ENCODE data around the gene SUN1.
"Not testable (repeated sequence)": the region's sequence is repeated elsewhere in the genome, so short reads cannot be mapped to it uniquely, and the experiment has no call there.

SUN1 gene

GRCh38 chr7:832167-832967, at the start of gene SUN1:
Gene SUN1 (plus strand): TSS chr7:832476. CDS start chr7:832525, 49 bp downstream.
- peak; percentile 57 for DNase-seq (ENCODE audit: low read depth)

DNA sequence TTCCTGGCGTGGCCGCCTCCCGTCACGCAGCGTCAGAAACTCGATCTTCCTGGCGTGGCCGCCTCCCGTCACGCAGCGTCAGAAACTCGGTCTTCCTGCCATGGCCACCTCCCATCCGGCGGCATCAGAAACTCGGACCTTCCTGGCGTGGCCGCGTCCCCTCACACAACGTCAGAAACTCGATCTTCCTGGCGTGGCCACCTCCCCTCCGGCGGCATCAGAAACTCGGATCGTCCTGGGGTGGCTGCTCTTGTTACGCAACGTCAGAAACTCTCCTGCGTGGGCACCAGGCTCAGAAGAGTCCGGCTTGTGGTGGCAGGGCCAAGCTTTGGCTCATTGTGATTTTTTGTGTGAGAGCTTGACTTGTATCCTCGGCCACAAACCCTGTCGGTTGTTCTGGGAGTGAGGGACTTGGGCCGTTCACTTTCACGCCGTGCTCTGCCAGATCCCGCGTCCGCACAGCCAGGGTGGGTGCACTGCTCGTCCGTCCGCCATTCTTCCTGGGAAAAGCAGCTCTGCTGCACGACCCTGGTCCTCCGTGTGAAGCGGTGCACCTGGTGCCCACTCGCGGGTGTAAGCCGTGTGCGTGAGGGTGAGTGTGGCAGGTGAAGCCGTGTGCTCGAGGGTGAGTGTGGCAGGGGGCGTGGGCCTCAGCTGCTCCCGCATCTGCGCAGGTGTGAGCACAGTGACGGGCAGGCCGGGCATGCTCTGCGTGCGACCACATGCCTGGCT, 49.4 kb upstream of the SUN1 start:
- no peak for DNase-seq (ENCODE audit: low read depth)

DNA sequence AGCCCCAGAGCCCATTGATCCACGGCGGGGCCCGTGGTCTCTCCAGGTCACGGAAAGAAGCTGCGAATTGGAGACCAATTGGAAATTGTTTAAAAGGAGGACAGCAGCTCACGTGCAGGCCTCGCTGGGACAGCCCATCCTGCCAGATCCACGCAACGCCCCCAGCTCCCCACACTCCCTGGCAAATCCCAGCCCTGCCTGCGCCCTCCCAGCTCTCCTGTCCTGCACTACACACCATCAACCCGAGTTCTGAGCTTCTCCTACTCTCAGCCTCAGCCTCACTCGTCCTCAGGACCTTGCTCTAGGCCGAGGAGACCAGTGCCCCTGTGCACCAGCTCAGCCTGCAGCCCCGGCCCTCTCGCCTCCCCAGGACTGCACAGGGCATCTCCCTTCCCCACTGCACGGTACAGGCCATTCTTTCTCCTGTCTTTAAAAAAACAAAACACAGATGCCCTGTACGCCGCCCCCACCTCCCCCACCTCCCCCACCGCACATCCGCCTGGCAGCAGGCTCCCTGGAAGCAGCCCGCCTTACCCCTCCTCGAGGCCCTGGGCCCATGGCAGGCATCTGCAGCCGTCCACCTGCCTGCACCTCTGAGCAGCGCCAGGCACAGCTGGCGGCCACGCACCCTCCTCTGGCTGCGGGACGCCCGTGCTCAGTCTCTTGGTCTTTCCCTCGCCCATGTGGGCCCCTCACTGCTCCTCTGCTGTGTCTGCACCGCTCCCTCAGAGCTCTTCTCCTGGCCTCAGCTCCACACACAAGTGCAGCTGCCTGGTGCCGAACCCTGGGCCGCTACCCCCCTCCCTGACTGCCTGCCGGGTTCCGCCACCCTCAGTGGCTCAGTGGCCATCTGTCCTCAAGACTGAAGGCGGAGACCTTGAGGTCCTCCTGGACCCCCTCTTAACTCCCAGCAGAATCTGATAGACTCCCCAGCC, 48.5 kb upstream of the SUN1 start:
- DNase-seq (ENCODE audit: low read depth) = no peak

DNA sequence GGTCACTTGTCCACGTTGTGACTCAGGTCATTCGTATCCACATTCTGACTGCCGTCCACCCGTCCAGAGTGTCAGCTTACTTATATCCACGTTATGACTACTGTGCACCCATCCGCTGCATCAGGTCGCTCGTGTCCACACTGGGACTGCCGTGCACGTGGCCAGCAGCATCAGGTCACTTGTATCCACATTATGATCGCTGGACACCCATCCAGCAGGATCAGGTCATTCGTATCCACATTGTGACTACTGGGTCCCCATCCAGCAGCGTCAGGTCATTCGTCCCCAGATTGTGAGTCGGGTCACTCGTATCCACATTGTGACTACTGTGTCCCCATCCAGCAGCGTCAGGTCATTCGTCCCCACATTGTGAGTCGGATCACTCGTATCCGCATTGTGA, 47.3 kb upstream of the SUN1 start:
- no peak for DNase-seq (ENCODE audit: low read depth)

- DNase-seq (ENCODE audit: low read depth) = no peak
Measured at GRCh38 chr7:785416-785815, 46.9 kb upstream of the SUN1 start.

DNA sequence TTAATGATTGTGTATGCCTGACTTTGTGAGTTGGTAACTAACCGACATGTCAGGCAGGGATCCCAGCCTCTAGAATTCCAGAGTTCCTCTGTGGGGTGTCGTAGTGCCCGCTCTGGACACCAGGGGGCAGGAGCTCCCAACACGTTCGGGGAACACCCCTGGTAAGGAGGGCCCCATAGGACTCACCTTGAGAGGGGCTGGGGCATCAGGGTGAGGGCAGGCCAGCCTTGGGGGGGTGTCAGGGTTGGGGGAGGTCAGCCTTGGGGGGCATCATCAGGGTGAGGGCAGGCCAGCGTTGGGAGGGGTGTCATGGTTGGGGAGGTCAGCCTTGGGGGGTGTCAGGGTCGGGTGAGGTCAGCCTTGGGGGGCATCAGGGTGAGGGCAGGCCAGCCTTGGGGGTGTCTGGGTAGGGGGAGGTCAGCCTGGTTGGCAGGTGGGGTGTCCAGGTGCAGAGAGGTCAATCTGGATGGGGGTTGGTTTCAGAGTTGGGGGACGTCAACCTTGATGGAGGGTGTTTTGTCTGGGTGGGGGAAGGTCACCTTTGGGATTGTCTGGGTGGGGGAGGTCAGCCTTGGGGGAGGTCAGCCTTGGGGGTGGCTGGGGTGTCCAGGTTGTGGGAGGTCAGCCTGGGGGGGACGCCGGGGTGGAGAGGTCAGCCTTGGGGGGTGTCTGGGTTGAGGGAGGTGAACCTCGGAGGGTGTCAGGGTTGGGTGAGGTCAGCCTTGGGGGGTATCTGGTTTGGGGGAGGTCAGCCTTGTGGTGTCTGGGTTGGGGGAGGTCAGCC, 45.6 kb upstream of the SUN1 start:
- DNase-seq (ENCODE audit: low read depth) = peak; percentile 69

DNA sequence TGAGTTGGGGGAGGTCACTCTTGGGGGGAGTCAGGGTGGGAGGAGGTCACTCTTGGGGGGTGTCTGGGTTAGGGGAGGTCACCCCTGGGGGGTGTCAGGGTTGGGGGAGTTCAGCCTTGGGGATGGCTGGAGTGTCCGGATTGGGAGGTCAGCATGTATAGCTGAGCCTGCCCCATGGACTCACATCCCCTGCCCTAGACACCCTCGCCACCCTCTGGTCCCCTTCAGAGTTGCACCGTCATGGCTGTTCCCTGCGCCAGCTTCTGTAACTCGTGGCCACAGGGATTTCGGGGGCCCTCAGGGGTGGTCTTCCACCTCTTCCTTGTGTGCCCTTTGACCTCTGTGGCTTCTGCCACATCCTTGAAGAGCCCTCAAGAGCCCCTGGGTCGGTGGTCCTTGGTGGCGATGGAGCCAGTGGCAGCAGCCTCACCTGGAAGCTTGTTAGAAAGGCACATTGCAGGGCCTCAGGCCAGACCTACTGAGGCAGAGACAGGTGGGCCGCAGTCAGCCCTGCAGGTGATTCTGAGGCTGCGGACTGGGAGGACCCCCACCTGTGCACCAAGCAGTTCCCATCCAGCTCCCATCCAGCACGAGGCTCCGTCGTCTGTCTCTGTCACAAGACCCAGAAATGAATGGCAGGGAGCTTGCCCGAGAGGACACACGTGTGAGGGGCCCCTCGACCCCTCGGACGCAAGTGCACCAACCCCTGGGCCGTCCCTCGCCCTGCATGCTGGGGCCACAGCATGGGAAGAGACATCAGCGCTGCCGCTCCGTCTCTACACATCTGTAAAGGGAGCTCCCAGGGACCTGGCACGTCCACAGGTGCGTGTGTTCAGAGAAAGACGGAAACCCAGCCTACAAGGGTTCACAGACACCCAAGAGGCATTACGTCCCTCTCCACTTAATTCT, 44.7 kb upstream of the SUN1 start:
- DNase-seq (ENCODE audit: low read depth) = no peak

DNA sequence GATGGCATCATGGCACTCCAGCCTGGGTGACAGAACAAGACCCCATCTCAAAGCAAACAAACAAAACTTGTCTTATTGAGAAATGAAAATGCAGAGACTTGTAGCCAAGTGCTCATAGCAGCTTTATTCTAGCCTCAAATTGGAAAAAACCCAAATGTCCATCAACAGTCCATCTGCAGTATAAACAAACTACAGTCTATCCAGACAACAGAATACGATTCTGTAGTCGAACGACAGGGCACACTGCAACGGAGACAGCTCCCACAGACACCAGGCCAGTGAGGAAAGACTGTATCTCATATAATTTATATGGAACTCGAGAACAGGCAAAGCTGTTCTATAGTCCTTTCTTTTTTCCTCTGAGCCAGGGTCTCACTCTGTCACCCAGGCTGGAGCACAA, 40.8 kb upstream of the SUN1 start:
- no peak for DNase-seq (ENCODE audit: low read depth)

DNA sequence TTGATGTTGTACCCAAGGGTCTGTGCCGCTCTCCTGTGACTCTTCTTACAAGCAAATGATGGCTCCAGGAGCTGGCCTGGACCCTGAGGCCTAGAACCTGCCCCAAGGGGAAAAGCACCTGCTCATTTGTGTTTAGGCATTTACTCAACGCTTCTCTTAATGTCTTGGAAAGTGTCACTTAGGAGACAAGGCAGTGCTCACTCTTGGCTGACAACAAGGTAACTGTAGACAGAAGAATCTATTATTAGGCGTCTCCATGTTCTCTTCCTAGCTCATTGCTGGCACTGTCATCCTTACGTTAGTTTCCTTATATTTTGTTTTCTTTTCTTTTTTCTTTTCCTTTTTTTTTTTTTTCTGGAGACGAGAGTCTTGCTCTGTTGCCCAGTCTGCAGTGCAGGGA, 38.1 kb upstream of the SUN1 start:
- no peak for DNase-seq (ENCODE audit: low read depth)

DNA sequence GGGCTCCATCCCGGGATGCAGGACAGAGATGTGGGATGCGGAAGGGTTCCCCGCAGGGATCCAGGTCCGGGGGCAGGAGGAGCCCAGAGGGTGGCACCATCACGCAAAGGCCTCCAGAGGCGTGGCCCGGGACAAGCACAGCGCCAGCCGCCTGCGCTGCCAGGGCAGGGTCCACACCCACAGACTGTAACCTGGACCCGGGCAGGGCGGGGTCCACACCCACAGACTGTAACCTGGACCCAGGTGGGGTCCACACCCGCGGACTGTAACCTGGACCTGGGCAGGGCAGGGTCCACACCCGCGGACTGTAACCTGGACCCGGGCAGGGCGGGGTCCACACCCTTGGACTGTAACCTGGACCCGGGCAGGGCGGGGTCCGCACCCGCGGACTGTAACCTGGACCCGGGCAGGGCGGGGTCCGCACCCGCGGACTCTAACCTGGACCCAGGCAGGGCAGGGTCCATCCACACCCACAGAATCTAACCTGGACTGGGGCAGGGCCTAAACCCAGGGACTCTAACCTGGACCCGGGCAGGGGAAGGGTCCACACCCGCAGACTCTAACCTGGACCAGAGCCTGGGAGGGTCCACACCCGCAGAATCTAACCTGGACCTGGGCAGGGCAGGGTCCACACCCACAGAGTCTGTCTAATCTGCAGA, 37.5 kb upstream of the SUN1 start:
- no peak for DNase-seq (ENCODE audit: low read depth)

DNA sequence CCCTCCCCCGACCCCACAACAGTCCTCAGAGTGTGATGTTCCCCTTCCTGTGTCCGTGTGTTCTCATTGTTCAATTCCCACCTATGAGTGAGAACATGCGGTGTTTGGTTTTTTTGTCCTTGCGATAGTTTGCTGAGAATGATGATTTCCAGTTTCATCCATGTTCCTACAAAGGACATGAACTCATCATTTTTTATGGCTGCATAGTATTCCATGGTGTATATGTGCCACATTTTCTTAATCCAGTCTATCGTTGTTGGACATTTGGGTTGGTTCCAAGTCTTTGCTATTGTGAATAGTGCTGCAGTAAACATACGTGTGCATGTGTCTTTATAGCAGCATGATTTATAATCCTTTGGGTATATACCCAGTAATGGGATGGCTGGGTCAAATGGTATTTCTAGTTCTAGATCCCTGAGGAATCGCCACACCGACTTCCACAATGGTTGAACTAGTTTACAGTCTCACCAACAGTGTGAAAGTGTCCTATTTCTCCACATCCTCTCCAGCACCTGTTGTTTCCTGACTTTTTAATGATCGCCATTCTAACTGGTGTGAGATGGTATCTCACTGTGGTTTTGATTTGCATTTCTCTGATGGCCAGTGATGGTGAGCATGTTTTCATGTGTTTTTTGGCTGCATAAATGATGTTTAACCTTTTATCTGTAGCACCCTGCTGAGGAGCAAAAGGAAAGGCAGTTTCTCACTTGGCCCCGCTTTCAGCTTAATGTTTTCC, 35.7 kb upstream of the SUN1 start:
- DNase-seq (ENCODE audit: low read depth) = not testable (repeated sequence)

DNA sequence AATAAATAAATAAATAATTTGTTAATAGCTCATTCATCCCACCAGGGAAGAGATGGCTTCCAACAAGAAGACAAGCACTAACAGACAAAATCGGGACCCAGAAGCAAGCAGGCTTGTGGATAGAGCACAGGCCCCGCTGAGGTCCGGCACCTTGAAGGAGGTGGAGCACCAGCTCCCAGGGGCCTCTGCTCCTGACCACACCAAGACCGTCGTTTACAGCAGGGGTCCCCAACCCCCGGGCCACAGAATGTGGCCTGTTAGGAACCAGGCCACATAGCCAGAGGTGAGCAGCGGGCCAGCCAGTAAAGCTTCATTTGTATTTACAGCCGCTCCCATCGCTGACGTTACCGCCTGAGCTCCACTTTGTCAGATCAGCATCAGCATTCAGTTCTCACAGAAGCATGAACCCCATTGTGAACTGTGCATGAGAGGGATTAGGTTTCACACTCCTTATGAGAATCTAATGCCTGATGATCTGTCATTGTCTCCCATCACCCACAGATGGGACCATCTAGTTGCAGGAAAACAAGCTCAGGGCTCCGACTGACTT, 33.3 kb upstream of the SUN1 start:
- no peak for DNase-seq (ENCODE audit: low read depth)

- DNase-seq (ENCODE audit: low read depth) = no peak
Measured at GRCh38 chr7:800692-801091, 31.6 kb upstream of the SUN1 start.

DNA sequence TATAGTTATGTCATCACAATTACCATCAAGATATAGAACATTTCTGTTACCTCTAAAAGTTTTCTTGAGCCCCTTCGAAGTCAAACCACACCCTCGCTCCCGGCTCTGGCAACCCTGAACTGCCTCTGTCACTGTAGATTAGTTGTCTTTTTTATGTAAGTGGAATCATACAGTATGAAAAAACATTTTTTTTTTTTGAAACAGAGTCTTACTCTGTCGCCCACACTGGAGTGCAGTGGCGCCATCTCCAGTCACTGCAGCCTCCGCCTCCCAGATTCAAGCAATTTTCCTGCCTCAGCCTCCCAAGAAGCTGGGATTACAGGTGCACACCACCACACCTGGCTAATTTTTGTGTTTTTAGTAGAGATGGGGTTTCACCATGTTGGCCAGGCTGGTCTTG, 30.9 kb upstream of the SUN1 start:
- DNase-seq (ENCODE audit: low read depth) = not testable (repeated sequence)

DNA sequence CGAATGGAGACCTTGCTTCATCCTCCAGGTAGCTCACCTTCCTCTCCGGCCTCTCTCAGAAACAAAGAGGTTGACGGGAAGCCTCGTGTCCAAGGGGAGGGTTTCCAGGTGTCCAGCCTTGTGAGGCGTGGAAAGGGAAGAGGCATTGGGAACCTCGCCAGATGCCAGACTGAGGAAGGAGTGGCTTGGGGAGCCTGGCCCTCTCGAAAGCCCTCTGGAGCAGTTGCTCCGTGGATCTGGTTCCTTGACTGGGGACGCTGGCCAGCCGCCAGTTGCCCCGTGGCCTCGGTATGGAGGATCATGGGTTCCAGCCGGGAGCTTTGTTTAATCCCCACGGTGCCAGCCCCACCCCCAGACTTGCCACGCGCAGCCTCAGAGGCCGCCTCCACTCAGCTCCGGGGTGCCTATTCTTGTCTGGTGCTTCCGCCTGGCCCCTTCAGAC, 30.3 kb upstream of the SUN1 start:
- DNase-seq (ENCODE audit: low read depth) = no peak

DNA sequence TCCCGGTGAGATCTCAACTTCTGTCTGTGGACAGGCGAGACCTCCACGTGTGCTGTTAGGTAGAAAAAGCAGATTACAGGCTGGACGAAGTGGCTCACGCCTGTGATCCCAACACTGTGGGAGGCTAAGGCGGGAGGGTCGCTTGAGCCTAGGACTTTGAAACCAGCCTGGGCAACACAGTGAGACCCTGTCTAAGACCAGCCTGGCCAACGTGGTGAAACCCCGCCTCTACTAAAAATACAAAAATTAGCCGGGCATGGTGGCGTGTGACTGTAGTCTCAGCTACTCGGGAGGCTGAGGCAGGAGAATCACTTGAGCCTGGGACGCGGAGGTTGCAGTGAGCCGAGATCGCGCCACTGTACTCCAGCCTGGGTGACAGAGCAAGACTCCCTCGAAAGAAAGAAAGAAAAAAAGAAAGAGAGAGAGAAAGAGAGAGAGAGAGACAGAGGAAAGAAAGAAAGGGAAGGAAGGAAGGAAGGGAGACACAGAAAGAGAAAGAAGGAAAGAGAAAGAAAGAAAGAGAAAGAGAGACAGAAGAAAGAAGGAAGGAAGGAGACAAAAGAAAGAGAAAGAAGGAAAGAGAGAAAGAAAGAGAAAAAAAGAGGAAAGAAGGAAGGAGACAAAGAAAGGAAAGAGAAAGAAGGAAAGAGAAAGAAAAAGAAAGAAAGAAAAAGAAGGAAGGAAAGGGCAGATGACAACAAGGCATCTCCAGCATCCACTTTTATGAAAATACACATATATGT, 29.6 kb upstream of the SUN1 start:
- no peak for DNase-seq (ENCODE audit: low read depth)

GRCh38 chr7:803243-803635, 29.0 kb upstream of the SUN1 start:
- no peak for DNase-seq (ENCODE audit: low read depth)

DNA sequence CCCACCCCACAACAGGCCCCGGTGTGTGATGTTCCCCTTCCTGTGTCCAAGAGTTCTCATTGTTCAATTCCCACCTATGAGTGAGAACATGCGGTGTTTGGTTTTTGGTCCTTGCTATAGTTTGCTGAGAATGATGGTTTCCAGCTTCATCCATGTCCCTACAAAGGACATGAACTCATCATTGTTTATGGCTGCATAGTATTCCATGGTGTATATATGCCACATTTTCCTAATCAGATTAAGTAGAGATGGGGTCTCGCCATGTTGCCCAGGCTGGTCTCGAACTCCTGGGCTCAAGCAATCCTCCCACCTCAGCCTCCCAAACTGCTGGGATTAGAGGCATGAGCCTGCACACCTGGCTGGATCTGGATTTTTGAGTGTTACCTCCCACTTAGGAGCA, 28.5 kb upstream of the SUN1 start:
- DNase-seq (ENCODE audit: low read depth) = not testable (repeated sequence)
